MCF 10A (cell line): ENCODE results near the gene PIK3C2G. TPM values are rescaled to one million over a fixed set of nuclear protein-coding genes. Genes with fewer than 3 reads are reported as not detected.
A peak's percentile ranks its signal among the peaks of the same experiment; 100 is the strongest.

Experiments used
- BruUV-seq: library from RNA; stranded (reverse); fragments of 400-500 nt; replicated peaks from 2 replicates; lab custom pipeline; 2021; lab: Mats Ljungman, UMichigan
- CTCF ChIA-PET: fragments of 300-600 bp; sonication (Branson Sonifier 250); formaldehyde crosslinking; extraction: SDS; loops from one replicate; lab custom pipeline; 2021; ENCODE audit warnings: antibody characterized with exemption, inconsistent platforms; lab: Yijun Ruan, JAX
- POLR2A ChIA-PET: fragments of 300-600, 350-650 bp; sonication (Branson Sonifier 250); formaldehyde crosslinking; extraction: SDS; loops from one replicate; lab custom pipeline; 2020; ENCODE audit warnings: antibody characterized with exemption, inconsistent platforms; lab: Yijun Ruan, JAX
- DNase-seq: peaks from one replicate; pipeline ENCODE4 v3.0.0-alpha.2; 2018; ENCODE audit not compliant: unreplicated experiment
- H3K27ac Mint-ChIP-seq: one replicate; pipeline ENCODE4 v1.8.0; 2022; ENCODE audit warnings: mild to moderate bottlenecking, low read depth, mixed read lengths; ENCODE audit not compliant: unreplicated experiment
- H3K27me3 Mint-ChIP-seq: one replicate; pipeline ENCODE4 v1.8.0; 2022; ENCODE audit warnings: mixed read lengths; ENCODE audit not compliant: insufficient read depth, unreplicated experiment
- H3K36me3 Mint-ChIP-seq: one replicate; pipeline ENCODE4 v1.8.0; 2022; ENCODE audit warnings: mild to moderate bottlenecking, moderate library complexity, mixed read lengths; ENCODE audit not compliant: insufficient read depth, unreplicated experiment
- H3K4me1 Mint-ChIP-seq: one replicate; pipeline ENCODE4 v1.8.0; 2022; ENCODE audit warnings: mixed read lengths; ENCODE audit not compliant: insufficient read depth, unreplicated experiment
- H3K4me3 Mint-ChIP-seq: one replicate; pipeline ENCODE4 v1.8.0; 2022; ENCODE audit warnings: mild to moderate bottlenecking, moderate library complexity, mixed read lengths; ENCODE audit not compliant: unreplicated experiment
- H3K9me3 Mint-ChIP-seq: one replicate; pipeline ENCODE4 v1.8.0; 2022; ENCODE audit warnings: mixed read lengths; ENCODE audit not compliant: unreplicated experiment
- intact Hi-C: fragments of 100-400 bp; cut with micrococcal nuclease; formaldehyde crosslinking; loops from 2 replicates; pipeline ENCODE4 v1.14.1; 2022
- total RNA-seq: library from RNA; stranded (reverse); gene quantifications from 2 replicates; pipeline ENCODE4 v1.2.3, GENCODE V29; 2022
- TF ChIP-seq, protein P1 (sequence below): fragments of 200-600 bp; IDR thresholded peaks from one replicate; pipeline ENCODE4 v1.8.0; 2022; ENCODE audit warnings: antibody characterized with exemption, mild to moderate bottlenecking; ENCODE audit not compliant: unreplicated experiment

The PIK3C2G gene
- total RNA-seq, 1 experiment from 2014 or later: 10.6 TPM

DNA sequence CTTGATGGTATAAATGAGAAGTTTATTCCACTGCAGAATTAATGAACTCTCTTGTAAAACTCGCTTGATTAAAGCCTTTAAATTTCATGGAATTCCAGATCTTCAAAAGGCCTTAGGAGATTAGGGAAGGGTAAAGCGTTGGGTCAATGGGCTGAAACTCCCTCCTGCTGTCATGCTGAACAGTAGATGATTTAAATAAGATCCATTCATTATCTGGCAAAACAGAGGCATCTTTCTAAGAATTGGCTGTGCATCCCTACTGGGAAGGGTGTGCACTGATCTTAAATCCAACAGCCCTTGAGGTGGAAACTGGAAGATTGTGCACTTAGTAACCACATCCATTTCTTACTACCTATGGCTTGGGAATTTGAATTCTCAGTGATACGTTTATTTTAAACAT lies 420.5 kb downstream of the PIK3C2G start:
- CTCF ChIA-PET: interaction anchor here (0.5 kb wide), 1 partner anchor 367 kb away, joined by 3 read pairs; no protein-coding TSS in a partner anchor
- TF ChIP-seq, protein P1, sequence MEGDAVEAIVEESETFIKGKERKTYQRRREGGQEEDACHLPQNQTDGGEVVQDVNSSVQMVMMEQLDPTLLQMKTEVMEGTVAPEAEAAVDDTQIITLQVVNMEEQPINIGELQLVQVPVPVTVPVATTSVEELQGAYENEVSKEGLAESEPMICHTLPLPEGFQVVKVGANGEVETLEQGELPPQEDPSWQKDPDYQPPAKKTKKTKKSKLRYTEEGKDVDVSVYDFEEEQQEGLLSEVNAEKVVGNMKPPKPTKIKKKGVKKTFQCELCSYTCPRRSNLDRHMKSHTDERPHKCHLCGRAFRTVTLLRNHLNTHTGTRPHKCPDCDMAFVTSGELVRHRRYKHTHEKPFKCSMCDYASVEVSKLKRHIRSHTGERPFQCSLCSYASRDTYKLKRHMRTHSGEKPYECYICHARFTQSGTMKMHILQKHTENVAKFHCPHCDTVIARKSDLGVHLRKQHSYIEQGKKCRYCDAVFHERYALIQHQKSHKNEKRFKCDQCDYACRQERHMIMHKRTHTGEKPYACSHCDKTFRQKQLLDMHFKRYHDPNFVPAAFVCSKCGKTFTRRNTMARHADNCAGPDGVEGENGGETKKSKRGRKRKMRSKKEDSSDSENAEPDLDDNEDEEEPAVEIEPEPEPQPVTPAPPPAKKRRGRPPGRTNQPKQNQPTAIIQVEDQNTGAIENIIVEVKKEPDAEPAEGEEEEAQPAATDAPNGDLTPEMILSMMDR: no peak
- intact Hi-C loops: no loop called here
- no peaks in the 10 kb centered on the region for H3K9me3 Mint-ChIP-seq
- no peaks in the 10 kb centered on the region for H3K27me3 Mint-ChIP-seq
- no peak overlapping the region for H3K27ac Mint-ChIP-seq
- H3K36me3 Mint-ChIP-seq: peaks cover 5% of the 10 kb centered on the region
- DNase-seq: no peak
- peaks cover 8% of the 10 kb centered on the region for H3K4me1 Mint-ChIP-seq
- no peak overlapping the region for H3K4me3 Mint-ChIP-seq
- BruUV-seq: no TSS peak
- POLR2A ChIA-PET: no interaction called here

DNA sequence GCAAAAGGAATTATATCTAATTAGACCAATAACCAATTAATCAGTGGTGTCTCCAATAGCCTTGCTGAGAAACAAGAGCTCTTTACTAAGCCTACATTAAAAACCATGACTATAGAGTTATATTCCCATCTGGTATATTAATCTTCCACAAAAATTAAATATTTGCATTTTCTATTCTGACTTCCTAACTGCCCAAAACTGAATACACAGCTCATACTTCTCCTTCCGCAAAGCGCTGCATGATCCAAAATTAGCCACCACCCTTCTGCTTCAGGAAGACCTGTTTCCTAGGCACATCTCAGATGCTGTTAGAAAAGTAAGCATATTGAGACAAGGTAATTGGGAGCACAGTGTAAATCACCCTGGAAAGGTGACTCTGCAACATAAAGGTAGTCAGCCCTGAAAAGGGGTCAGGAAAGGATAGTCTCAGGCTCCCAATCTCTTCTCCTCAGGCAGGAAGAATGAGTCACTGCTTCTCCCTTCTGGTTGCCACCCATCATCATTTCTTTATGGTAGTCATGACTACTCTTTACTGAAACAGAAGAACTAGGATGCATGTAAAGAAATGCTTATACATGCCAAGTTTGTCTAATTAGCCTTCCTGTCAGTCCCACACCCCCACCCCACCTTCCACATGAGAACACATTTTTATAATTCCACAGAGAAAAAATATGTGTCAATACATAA lies 422.2 kb downstream of the PIK3C2G start:
- H3K4me1 Mint-ChIP-seq: peaks cover 8% of the 10 kb centered on the region
- no peak overlapping the region for H3K4me3 Mint-ChIP-seq
- CTCF ChIA-PET: interaction anchor here (0.6 to 1.4 kb wide), 2 partner anchors 140 to 1394 kb away, joined by 3 read pairs; no protein-coding TSS in a partner anchor
- peaks cover 5% of the 10 kb centered on the region for H3K36me3 Mint-ChIP-seq
- intact Hi-C loops: no loop called here
- DNase-seq: peak; percentile 37
- no peaks in the 10 kb centered on the region for H3K9me3 Mint-ChIP-seq
- H3K27me3 Mint-ChIP-seq: no peaks in the 10 kb centered on the region
- TF ChIP-seq, protein P1: no peak
- no TSS peak for BruUV-seq
- POLR2A ChIA-PET: interaction anchor here (0.5 to 1.3 kb wide), 2 partner anchors 10 to 253 kb away, joined by 3 read pairs; no protein-coding TSS in a partner anchor
- H3K27ac Mint-ChIP-seq: no peak overlapping the region

DNA sequence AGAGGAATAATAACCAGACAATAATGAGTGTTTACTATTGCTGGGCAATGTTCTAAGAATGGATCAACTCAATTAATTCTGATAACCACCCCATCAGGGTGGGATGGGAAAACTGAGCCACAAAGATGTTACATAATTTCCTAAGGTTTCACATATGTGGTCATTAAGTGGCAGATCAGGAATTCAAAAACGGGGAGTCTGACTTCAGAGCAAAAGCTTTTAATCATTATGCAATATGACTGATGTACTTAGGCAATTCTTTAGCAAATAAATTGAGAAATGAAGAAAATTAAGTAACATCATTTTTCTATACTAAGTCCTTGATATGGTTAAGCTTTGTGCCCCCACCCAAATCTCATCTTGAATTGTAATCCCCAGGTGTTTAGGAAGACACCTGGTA lies 423.1 kb downstream of the PIK3C2G start:
- ChIA-PET CTCF (no interaction called here), POLR2A (interaction anchor here (1.3 kb wide), 1 partner anchor 11 kb away, joined by 3 read pairs; no protein-coding TSS in a partner anchor)
- DNase-seq: peak; percentile 12
- Mint-ChIP-seq H3K4me3 (no peak overlapping the region), H3K4me1 (peaks cover 8% of the 10 kb centered on the region), H3K27me3 (no peaks in the 10 kb centered on the region), H3K36me3 (peaks cover 5% of the 10 kb centered on the region), H3K27ac (peak overlapping the region; percentile 16), H3K9me3 (no peaks in the 10 kb centered on the region)
- intact Hi-C loops: no loop called here
- BruUV-seq: no TSS peak
- TF ChIP-seq, protein P1: no peak

DNA sequence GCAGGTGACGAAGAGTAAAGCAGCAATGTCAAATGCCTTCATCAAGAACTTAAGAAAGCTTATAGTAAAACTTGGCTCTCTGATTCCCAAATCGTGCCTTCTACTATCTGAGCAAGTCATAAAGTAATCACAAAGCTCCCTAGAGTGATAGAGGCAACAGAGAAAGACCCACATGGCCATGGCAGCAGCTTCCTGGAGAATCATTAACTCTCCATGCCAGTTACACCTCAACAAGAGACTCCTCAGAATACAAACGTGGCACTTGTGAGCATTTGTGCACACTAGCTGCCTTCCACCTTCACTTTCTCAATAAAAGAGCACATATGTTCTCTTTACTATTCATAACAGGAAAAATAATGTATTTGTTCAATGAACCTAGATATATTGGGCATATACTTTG lies 428.5 kb downstream of the PIK3C2G start:
- H3K9me3 Mint-ChIP-seq: peaks cover 18% of the 10 kb centered on the region
- POLR2A ChIA-PET: no interaction called here
- H3K27me3 Mint-ChIP-seq: no peaks in the 10 kb centered on the region
- no peak overlapping the region for H3K4me3 Mint-ChIP-seq
- H3K36me3 Mint-ChIP-seq: peaks cover 4% of the 10 kb centered on the region
- no peak for DNase-seq
- peak overlapping the region; percentile 76 for H3K27ac Mint-ChIP-seq
- TF ChIP-seq, protein P1: no peak
- peaks cover 12% of the 10 kb centered on the region for H3K4me1 Mint-ChIP-seq
- BruUV-seq: no TSS peak
- CTCF ChIA-PET: interaction anchor here (0.6 to 0.7 kb wide), 4 partner anchors 27 to 1753 kb away, joined by 3 to 5 read pairs (median 4); no protein-coding TSS in a partner anchor
- intact Hi-C loops: no loop called here
